GM18508 (cell line): ENCODE data around the gene DCAF4.

ENCODE experiments used
- ATAC-seq: cut with Tn5 transposase; IDR thresholded peaks from one replicate; pipeline ENCODE4 v1.9.1; 2021; ENCODE audit warnings: moderate number of reproducible peaks; ENCODE audit not compliant: insufficient read depth, unreplicated experiment

DCAF4 gene

DNA sequence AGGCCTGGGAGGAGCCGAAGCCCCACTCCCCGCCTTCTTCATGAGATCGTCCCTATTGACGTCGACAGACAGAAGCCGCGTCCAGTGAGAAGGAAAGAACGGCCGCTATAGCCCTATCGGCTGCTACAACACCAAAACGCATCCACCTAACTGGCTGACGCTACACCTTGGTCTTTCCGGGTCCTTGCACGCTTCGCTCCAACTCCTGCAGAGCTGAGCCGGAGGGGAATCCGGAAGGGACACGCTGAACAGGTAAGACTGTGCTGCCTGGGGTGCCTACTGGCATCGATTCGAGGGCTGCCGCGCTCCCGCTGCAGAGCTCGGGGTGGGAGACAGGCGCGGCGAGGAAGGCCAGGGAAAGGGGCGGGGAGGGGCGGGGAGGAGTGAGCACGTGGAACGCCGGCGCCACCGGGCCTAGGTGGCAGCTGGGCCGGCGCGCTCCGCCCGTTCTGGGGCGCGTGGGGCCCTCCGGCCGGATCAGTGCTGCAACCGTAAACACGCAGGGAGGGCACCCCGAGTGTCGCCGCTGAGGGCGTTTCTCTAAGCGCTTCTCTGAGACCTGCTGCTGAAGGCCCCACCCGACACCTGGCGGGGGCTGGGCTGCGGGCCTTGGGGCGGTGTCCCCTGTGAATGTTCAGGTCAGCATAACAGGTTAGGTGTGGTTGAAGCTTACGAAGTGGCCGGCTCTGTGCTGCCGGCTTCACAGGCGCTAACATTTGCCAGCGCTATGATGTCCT, at the start of gene DCAF4:
DCAF4 (plus strand) TSS at position 173 of the 737 bp plus-strand sequence. CDS start 11,515 bp downstream, outside the sequence.
- ATAC-seq, result peak; percentile 69

DNA sequence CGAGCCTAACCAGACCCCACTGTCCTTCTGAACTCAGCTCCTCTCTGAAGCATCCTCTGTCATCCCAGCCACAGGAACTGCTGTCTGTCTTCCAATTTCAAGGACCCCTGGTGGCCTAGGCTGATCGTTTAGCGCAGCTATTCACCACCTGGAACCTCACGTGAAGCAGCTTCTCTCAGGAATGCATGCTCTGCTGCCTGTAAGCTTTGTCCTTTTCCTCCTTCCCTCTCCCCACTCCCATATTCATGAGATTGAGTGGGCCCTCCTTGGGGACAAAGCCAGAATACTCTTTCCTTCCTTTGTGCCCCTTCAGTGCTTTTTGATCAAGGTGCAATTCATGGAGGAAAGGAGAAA, 49.6 kb upstream of the DCAF4 start:
- ATAC-seq, result no peak

GRCh38 chr14:72878746-72879145, 47.5 kb upstream of the DCAF4 start:
- no peak for ATAC-seq

DNA sequence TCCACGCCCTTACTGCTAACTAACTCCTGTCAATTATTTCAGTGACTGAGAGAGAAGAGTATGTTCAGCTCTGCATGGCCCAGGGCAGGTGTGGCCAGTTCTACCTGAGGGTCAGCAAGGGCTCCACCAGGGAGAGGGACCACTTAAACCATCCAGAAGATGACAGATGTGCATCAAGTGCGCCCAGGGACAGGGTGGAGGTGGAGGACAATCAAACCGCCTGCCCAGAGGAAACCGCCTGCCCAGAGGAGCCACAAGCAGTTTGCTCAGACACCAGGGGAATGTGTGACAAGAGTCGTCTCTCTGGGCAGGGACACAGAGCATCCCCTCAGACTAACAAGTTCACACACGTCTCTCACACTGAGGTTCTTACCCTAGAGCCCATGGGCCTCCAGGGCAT, 46.8 kb upstream of the DCAF4 start:
- no peak for ATAC-seq

DNA sequence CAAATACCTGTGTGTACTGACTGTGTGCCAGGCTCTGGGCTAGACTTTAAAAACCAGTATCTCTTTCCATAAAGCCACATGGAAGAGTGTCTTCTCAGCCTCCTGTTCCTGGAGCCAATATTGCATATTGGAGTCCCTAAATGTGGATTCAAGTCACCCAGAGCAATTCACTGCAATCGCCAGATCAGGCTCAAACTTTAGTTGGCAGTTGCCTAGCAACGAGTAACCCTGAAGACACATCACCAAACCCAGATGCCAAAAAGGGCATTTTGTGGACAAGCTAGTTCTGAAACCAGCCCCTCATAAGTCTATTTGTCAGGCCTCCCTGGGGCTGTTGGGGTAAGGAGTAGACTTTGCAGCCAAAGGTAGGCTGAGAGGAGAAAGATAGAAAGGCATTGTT, 46.1 kb upstream of the DCAF4 start:
- no peak for ATAC-seq

DNA sequence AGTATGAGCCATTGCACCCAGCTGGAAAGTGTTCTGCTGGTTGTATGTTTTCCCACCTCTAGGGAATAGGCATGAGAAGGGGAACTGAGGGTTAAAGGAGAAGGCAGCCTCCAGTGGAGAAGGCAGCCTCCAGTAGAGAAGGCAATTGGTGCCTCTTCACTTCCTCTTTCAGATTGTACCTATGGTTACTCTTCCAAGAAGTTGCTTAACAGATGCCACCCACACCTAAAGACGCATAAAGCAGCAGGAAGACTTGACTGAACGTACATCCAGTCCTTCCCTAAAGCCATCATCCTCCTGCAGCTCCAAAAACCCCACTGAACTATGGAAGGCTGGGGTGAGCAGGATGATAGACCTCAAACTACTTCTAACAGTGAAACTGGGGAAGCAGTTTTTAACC, 45.4 kb upstream of the DCAF4 start:
- no peak for ATAC-seq

GRCh38 chr14:72881543-72881942, 44.7 kb upstream of the DCAF4 start:
- ATAC-seq, result no peak

GRCh38 chr14:72882047-72882446, 44.2 kb upstream of the DCAF4 start:
- ATAC-seq, result no peak

GRCh38 chr14:72882463-72882862, 43.8 kb upstream of the DCAF4 start:
- ATAC-seq, result no peak

- no peak for ATAC-seq
Measured at GRCh38 chr14:72883109-72883508, 43.2 kb upstream of the DCAF4 start.

GRCh38 chr14:72883961-72884360, 42.3 kb upstream of the DCAF4 start:
- no peak for ATAC-seq

DNA sequence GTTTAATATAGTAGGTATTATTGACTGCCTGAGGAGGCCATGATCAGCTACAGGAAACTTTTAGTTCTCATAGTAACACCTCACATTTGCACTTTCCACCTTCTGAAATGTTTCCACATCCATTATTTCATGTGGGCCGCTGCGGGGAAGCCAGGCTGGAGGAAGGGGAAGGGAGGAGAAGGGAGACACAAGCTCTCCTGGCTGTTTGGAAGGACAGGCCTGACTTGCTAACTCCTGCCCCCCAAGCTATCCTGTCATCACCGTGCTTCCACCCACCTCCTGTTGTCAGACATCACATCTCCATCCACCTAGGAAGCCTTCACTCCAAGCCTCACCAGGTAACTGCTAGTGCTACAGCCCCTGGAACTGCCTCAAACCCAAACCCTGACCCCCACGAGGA, 41.9 kb upstream of the DCAF4 start:
- no peak for ATAC-seq

DNA sequence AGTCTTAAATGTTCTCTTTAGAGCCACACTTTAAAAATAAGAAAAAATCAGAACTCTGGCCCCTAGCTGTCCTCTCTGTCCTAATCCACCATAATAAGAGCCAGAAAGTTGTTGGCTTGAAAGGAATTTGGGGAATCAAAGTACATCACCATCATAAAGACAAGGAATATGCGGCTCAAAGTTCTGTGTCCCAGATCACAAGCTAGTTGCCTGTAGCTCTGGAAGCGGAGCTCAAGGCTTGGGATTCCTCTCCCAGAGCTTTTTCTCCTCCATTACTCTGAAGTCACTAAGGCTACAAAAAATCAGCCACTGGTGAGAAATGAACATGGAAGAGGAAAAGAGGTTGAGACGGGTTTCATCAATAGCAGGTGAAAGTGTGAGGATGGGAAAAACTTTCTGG, 38.8 kb upstream of the DCAF4 start:
- no peak for ATAC-seq

- no peak for ATAC-seq
Measured at GRCh38 chr14:72888192-72888591, 38.1 kb upstream of the DCAF4 start.

DNA sequence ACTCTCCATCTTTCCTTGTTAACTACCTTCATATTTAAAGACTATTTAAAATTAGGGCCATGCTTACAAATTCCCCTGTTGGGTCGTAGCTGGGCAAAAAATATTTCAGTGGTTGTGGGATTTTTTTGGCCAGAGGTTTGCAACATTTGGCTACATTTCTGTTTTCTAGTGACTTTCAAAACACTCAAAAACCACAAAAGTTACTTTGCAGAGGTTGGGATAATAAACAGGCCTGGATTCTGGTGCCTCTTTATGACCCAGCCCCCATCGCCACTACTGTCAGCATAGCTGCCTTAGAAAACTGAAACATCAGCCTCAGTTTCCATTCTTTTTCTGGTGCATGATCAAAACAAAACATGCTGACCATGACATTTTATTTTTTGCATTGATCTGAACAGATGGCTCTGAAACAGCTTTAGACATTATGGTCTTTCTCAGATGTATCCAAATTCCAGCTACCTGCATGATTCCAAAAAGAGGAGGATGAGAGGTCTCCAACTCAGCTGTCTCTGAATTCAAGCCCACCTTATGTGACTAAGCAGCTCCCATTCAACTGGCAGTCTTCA, 37.5 kb upstream of the DCAF4 start:
- no peak for ATAC-seq

DNA sequence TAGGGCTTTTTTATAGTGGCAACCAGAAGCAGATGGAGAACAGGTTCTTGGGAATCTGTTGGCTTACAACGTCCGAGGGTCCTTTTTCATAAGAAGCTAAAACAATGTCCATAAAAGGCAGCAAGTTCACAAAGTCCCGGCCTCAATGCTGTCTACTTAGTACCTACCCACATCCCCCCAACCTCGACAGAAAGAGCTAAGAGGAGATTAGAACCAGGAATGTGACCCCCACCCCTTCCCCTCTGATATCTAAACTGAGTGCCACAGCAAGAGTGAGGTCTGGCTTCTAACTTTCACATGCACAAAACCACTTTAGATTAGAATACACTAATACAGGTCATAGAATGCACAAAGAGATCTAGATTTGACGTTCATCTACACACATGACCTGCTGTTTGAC, 36.9 kb upstream of the DCAF4 start:
- ATAC-seq, result no peak

DNA sequence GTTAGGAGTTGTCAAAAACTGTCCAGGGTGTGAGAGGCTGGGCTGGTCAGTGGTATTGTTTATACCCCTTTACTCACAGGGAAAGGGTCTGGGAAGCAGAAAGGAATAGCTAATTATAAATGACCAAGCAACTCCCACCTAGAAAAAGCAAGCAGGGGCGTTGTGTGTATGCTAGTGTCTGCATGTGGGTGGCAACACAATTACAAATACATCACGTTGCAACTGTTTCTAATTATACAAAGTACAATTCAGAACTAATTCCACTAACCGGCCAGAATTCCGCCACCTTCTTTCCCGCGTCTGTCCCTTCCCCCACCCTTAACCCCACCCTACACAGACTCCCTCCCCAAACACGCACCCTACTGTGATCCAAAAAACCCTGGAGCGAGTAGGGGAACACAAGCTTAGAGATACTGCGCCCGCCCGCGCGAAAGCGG, 34.6 kb upstream of the DCAF4 start:
- no peak for ATAC-seq

- no peak for ATAC-seq
Measured at GRCh38 chr14:72892103-72892878, 34.0 kb upstream of the DCAF4 start.

DNA sequence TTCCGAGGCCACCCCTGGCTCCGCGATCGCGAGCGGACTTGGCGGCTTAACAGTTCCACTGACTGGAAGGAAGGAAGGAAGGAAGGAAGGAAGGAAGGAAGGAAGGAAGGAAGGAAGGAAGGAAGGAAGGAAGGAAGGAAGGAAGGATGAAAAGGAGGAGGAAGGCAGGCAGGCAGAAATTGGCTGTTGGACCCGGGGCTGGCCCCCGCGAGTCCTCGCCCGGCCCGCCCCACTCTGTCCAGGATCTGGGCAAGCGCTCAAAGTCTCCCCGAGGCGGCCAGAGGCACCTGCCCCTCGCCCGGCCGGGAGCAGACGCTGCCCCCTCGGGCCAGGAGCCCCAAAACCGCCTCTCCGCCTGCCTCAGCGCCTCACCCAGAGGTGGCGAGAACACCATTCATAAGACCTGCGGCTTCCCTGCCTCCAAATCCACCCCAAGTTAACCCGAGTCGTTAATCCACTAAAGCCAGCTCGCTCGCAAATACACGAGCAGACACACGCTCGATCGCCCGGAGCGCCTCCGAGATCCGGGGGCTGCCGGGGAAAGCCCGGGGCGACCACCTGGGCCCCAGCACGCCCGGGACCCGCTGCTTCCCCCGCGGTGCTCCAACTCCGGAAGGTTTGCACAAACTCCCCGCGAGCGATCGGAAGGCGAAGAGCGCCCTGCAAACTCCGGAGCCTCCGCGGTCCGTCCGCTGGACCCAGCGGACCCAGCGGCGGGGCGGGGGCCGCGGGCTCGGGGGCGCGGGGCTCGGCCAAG, 33.2 kb upstream of the DCAF4 start:
- ATAC-seq, result no peak

DNA sequence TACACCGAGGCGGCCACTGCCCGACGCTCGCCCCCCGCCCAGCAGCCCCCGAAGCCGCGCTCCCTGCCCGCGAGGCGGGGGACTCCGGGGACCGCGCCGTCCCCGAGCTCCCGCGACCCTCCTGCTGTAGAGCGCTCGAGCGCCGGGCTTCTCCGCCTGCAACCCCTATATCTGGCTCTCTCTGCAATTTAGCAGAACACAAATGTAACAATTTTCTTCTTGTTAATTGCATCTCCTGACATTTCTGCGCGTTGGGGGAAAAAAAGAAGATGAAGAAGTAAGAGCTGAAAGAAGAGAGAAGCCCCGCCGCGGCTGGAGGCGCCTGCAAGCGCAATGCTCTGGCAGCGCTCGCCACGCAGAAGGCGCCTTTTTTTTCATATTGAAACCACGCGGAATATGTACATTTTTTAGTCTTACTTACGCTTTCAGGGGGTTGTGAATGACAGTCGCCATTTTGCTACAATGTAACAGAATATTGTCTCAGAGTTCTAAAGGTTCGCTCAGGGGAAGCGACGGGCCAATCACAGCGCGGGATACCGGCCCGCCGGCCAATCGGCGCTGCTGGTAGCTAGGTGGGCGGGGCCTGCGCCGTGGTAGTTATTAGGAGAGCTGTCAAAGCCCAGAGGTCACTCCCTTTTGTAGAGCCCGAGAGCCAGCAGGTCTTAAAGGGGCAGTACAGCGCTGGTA, 32.5 kb upstream of the DCAF4 start, which contains the start of gene DPF3:
DPF3 (minus strand) TSS at position 466 of the 687 bp plus-strand sequence; CDS start at position 453, 13 bp downstream.
- ATAC-seq, result peak; percentile 88
